Endothelial cell of umbilical vein (primary cell): ENCODE data around the gene H1-8. TPM values are rescaled to one million over a fixed set of nuclear protein-coding genes. Genes with fewer than 3 reads are reported as not detected.

Experiments
- BruUV-seq: library from RNA; stranded (reverse); fragments of 400-500 nt; replicated peaks from 2 replicates; lab custom pipeline; 2021; lab: Mats Ljungman, UMichigan
- CTCF ChIA-PET: fragments of 300-600, 350-600 bp; sonication (Branson Sonifier 250); formaldehyde crosslinking; loops from one replicate; lab custom pipeline; 2021; ENCODE audit warnings: antibody characterized with exemption, inconsistent platforms; lab: Charles Lee
- POLR2A ChIA-PET: fragments of 300-600, 350-600 bp; sonication (Branson Sonifier 250); formaldehyde crosslinking; loops from one replicate; lab custom pipeline; 2021; ENCODE audit warnings: antibody characterized with exemption, inconsistent platforms; lab: Charles Lee
- DNase-seq: peaks from one replicate; pipeline ENCODE4 v3.0.0-alpha.2; 2011; ENCODE audit warnings: low read depth, low spot score
- FAIRE-seq: peaks from 2 replicates; lab custom pipeline; 2011; peaks lifted over from hg19 to GRCh38; lab: Jason Lieb, UNC
- H2AFZ ChIP-seq: 2 replicates; pipeline ENCODE4 v1.6.0; 2012; ENCODE audit warnings: low read depth, low read length, control low read depth, inconsistent platforms
- H3K27ac ChIP-seq: 2 replicates; pipeline ENCODE4 v1.5.1; 2011; ENCODE audit warnings: low read depth, mild to moderate bottlenecking, control low read depth, low read length, moderate library complexity; ENCODE audit not compliant: insufficient read depth
- H3K27me3 ChIP-seq, 2 experiments: 2 replicates each; pipeline versions ENCODE4 v1.6.0 to v1.6.1; 2011; ENCODE audit warnings: low read length in 2 of 2, mixed read lengths in 1 of 2; ENCODE audit not compliant: control insufficient read depth in 2 of 2, insufficient read depth in 2 of 2
- H3K36me3 ChIP-seq, 2 experiments: 2 replicates in 1 of 2; 3 replicates in 1 of 2; pipeline ENCODE4 v1.5.1; 2011; ENCODE audit warnings: low read length in 2 of 2, mild to moderate bottlenecking in 1 of 2, moderate library complexity in 1 of 2; ENCODE audit not compliant: control insufficient read depth in 2 of 2, insufficient read depth in 2 of 2; ENCODE audit errors: extremely low read depth in 1 of 2
- H3K4me1 ChIP-seq: 3 replicates; pipeline ENCODE4 v1.5.1; 2011; ENCODE audit warnings: mild to moderate bottlenecking, low read length; ENCODE audit not compliant: control insufficient read depth, insufficient read depth; ENCODE audit errors: extremely low read depth
- H3K4me2 ChIP-seq: 2 replicates; pipeline ENCODE4 v1.6.1; 2011; ENCODE audit warnings: low read length, control low read depth, mixed read lengths; ENCODE audit not compliant: insufficient read depth
- H3K4me3 ChIP-seq, 3 experiments: fragments of 200-600 bp in 1 of 3; sonication (generic), shearing (Covaris generic) in 1 of 3; replicated peaks in 1 of 3; 2 replicates each; pipeline ENCODE4 v1.5.1; 2011 to 2016; ENCODE audit warnings: control low read depth in 3 of 3, low read length in 3 of 3, mild to moderate bottlenecking in 2 of 3, inconsistent platforms in 1 of 3, low read depth in 1 of 3, moderate library complexity in 1 of 3; ENCODE audit not compliant: insufficient read depth in 1 of 3
- H3K79me2 ChIP-seq: 2 replicates; pipeline ENCODE4 v1.6.0; 2012; ENCODE audit warnings: low read length, inconsistent platforms; ENCODE audit not compliant: control insufficient read depth, insufficient read depth
- H3K9ac ChIP-seq: replicated peaks from 2 replicates; pipeline ENCODE3; 2011; ENCODE audit warnings: low read length, control low read depth; ENCODE audit not compliant: insufficient read depth; ENCODE audit errors: extremely low read depth
- H3K9me1 ChIP-seq: replicated peaks from 3 replicates; pipeline ENCODE4 v1.6.0; 2011; ENCODE audit warnings: mild to moderate bottlenecking, low read length; ENCODE audit not compliant: control insufficient read depth, insufficient read depth; ENCODE audit errors: extremely low read depth
- H3K9me3 ChIP-seq: replicated peaks from 2 replicates; pipeline ENCODE4 v1.5.1; 2012; ENCODE audit warnings: low read length, inconsistent platforms; ENCODE audit not compliant: control insufficient read depth, insufficient read depth
- H4K20me1 ChIP-seq: replicated peaks from 2 replicates; pipeline ENCODE3; 2011; ENCODE audit warnings: mild to moderate bottlenecking, low read length; ENCODE audit not compliant: control insufficient read depth, insufficient read depth; ENCODE audit errors: extremely low read depth
- EZH2 ChIP-seq: IDR thresholded peaks from 2 replicates; pipeline ENCODE4 v1.6.1; 2012; ENCODE audit warnings: borderline replicate concordance, low read depth, mild to moderate bottlenecking, moderate library complexity, low read length, inconsistent platforms; ENCODE audit not compliant: severe bottlenecking
- GATA2 ChIP-seq: IDR thresholded peaks from 2 replicates; pipeline ENCODE4 v1.7.0; 2011; ENCODE audit warnings: low read depth, mild to moderate bottlenecking, moderate library complexity, mixed read lengths, low read length; ENCODE audit not compliant: insufficient read length, insufficient read depth
- POLR2A ChIP-seq: IDR thresholded peaks from 2 replicates; pipeline ENCODE4 v1.6.1; 2012; ENCODE audit warnings: low read depth, mild to moderate bottlenecking, control low read depth, low read length
- dilution Hi-C: fragments of 300-500 bp; cut with MboI; formaldehyde crosslinking; loops from one replicate; pipeline ENCODE4 v1.15.0; 2019; ENCODE audit warnings: low sequenced_read_pairs; ENCODE audit not compliant: extremely low pct_ligation_motif_present
- intact Hi-C: fragments of 100-400 bp; cut with micrococcal nuclease; formaldehyde crosslinking; loops from one replicate; pipeline ENCODE4 v1.10.0; 2022
- polyA plus RNA-seq, 4 experiments: library from polyadenylated mRNA; depleted of rRNA in 3 of 4; stranded (reverse) in 3 of 4; unstranded in 1 of 4; fragments of >200 nt; gene quantifications; 2 replicates each; pipeline versions ENCODE4 v1.2.1 to v1.2.3, GENCODE V29; 2011 to 2012; ENCODE audit warnings: missing spikeins in 1 of 4
- total RNA-seq: library from RNA; stranded (reverse); gene quantifications from 2 replicates; pipeline ENCODE4 v1.2.3, GENCODE V29; 2021
- TF ChIP-seq, protein P1 (sequence below), 2 donors: IDR thresholded peaks; 1 replicate in 1 of 2; 2 replicates in 1 of 2; pipeline ENCODE4 v1.5.1; 2011; ENCODE audit warnings: low read length in 2 of 2, mild to moderate bottlenecking in 2 of 2, moderate library complexity in 2 of 2, control low read depth in 1 of 2, inconsistent platforms in 1 of 2, low read depth in 1 of 2; ENCODE audit not compliant: insufficient read depth in 1 of 2; ENCODE audit errors: extremely low read depth in 1 of 2

The H1-8 gene
- total and polyA plus RNA-seq, 2 donors (not counting 3 experiments of a cell fraction or from before 2014, with no cell fraction given) = not detected

GRCh38 chr3:129526121-129526900, 16.7 kb upstream of the H1-8 start:
- Histone ChIP-seq H3K9me3 (no peaks in the 10 kb centered on the region), H2AFZ (no peak overlapping the region), H3K4me1 (peaks cover 11% of the 10 kb centered on the region), H4K20me1 (no peaks in the 10 kb centered on the region), H3K27me3 (no peaks in the 10 kb centered on the region), H3K4me3 (no peak overlapping the region), H3K27ac (no peak overlapping the region), H3K9ac (no peak overlapping the region), H3K9me1 (no peaks in the 10 kb centered on the region), H3K4me2 (no peak overlapping the region), H3K79me2 (no peaks in the 10 kb centered on the region), H3K36me3 (no peaks in the 10 kb centered on the region)
- no TSS peak for BruUV-seq
- intact Hi-C loops (no loop called here), dilution Hi-C loops (no loop called here)
- ChIA-PET CTCF (interaction anchor here (1.2 to 1.8 kb wide), 3 partner anchors 14 to 67 kb away, joined by 3 to 6 read pairs (median 3); no protein-coding TSS in a partner anchor), POLR2A (no interaction called here)
- TF ChIP-seq, protein P1, sequence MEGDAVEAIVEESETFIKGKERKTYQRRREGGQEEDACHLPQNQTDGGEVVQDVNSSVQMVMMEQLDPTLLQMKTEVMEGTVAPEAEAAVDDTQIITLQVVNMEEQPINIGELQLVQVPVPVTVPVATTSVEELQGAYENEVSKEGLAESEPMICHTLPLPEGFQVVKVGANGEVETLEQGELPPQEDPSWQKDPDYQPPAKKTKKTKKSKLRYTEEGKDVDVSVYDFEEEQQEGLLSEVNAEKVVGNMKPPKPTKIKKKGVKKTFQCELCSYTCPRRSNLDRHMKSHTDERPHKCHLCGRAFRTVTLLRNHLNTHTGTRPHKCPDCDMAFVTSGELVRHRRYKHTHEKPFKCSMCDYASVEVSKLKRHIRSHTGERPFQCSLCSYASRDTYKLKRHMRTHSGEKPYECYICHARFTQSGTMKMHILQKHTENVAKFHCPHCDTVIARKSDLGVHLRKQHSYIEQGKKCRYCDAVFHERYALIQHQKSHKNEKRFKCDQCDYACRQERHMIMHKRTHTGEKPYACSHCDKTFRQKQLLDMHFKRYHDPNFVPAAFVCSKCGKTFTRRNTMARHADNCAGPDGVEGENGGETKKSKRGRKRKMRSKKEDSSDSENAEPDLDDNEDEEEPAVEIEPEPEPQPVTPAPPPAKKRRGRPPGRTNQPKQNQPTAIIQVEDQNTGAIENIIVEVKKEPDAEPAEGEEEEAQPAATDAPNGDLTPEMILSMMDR (IDR thresholded peaks at IDR 0.05; ENCODE audit: extremely low read depth in 1 of 2, insufficient read depth in 1 of 2, low read depth in 1 of 2, low read length in 2 of 2) = no peak
- TF ChIP-seq POLR2A (no peak), GATA2 (no peak)
- FAIRE-seq (no peak), DNase-seq (no peak)

DNA sequence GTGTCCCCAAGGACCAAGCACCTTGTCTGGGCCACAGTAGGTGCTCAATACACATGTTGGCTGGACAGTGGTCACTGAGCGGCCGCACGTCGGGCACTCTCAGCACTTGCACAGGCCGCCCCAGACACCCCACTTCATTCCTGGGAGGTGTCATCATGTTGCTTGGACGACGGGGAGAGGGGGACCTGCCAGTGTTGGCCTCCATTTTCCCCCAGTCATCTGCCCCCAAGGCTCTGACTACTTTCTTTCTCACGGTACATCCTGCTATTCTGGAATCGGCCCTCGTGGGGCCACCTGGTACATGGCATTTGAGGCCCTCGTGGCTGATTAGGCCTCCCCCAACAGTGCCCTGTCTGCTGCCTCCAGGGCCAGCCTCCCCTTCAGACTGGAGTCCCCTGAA, 15.7 kb upstream of the H1-8 start:
- intact Hi-C loops = no loop called here
- CTCF ChIA-PET = no interaction called here

More for the DNA sequence above, 15.7 kb upstream of the H1-8 start:
- H3K9me1 ChIP-seq = no peaks in the 10 kb centered on the region
- H3K9ac ChIP-seq = no peak overlapping the region
- H3K79me2 ChIP-seq = no peaks in the 10 kb centered on the region
- no peak overlapping the region for H3K27ac ChIP-seq
- TF ChIP-seq, protein P1 (IDR thresholded peaks at IDR 0.05; ENCODE audit: extremely low read depth in 1 of 2, insufficient read depth in 1 of 2, low read depth in 1 of 2, low read length in 2 of 2) = no peak
- TF ChIP-seq EZH2 = no peak
- H3K36me3 ChIP-seq = no peaks in the 10 kb centered on the region
- no peaks in the 10 kb centered on the region for H3K9me3 ChIP-seq
- no peak overlapping the region for H3K4me3 ChIP-seq
- BruUV-seq = no TSS peak
- DNase-seq (no peak), FAIRE-seq (no peak)
- no peak overlapping the region for H3K4me2 ChIP-seq
- dilution Hi-C loops = no loop called here
- no peaks in the 10 kb centered on the region for H4K20me1 ChIP-seq
- POLR2A ChIA-PET = no interaction called here
- H3K4me1 ChIP-seq = peaks cover 11% of the 10 kb centered on the region
- no peaks in the 10 kb centered on the region for H3K27me3 ChIP-seq
- no peak overlapping the region for H2AFZ ChIP-seq
